ENCODE results near the gene RBCK1. TPM values are rescaled to one million over a fixed set of nuclear protein-coding genes. Genes with fewer than 3 reads are reported as not detected.

RBCK1 gene
- total RNA-seq, 1 donor from 2014 or later: 67.0 TPM

GRCh38 chr20:438571-439469 is 30.7 kb downstream of the RBCK1 start:
- H3K4me1 ChIP-seq: peaks cover 10% of the 10 kb centered on the region
- H3K9me3 ChIP-seq: no peaks in the 10 kb centered on the region
- intact Hi-C loops (cut with DNase I): no loop called here
- no peak for TF ChIP-seq CTCF (IDR thresholded peaks at IDR 0.05)
- TF ChIP-seq POLR2A (IDR thresholded peaks at IDR 0.05): no peak
- TF ChIP-seq POLR2AphosphoS5 (IDR thresholded peaks at IDR 0.05; ENCODE audit: insufficient read depth in 1 of 2, low read depth in 1 of 2): no peak
- H3K4me3 ChIP-seq: no peak overlapping the region
- no peak overlapping the region for H3K27ac ChIP-seq
- no peak for DNase-seq (ENCODE audit: extremely low spot score in 2 of 2)
- H3K36me3 ChIP-seq: peaks cover 0 to 77% of the 10 kb centered on the region in 2 donors
- H3K27me3 ChIP-seq: no peaks in the 10 kb centered on the region

GRCh38 chr20:440148-440547 is 32.0 kb downstream of the RBCK1 start:
- DNase-seq (ENCODE audit: extremely low spot score in 2 of 2): no peak
- intact Hi-C loops (cut with DNase I): no loop called here
- no peak overlapping the region for H3K27ac ChIP-seq
- TF ChIP-seq POLR2A (IDR thresholded peaks at IDR 0.05) (no peak), POLR2AphosphoS5 (IDR thresholded peaks at IDR 0.05; ENCODE audit: insufficient read depth in 1 of 2, low read depth in 1 of 2) (no peak)
- peaks cover 0 to 80% of the 10 kb centered on the region in 2 donors for H3K36me3 ChIP-seq
- no peaks in the 10 kb centered on the region for H3K9me3 ChIP-seq
- no peaks in the 10 kb centered on the region for H3K27me3 ChIP-seq
- H3K4me3 ChIP-seq: no peak overlapping the region
- H3K4me1 ChIP-seq: peaks cover 17% of the 10 kb centered on the region

GRCh38 chr20:440636-441035 is 32.5 kb downstream of the RBCK1 start:
- peaks cover 0 to 75% of the 10 kb centered on the region in 2 donors for H3K36me3 ChIP-seq
- TF ChIP-seq POLR2A (IDR thresholded peaks at IDR 0.05): no peak
- no peak for TF ChIP-seq CTCF (IDR thresholded peaks at IDR 0.05)
- TF ChIP-seq POLR2AphosphoS5 (IDR thresholded peaks at IDR 0.05; ENCODE audit: insufficient read depth in 1 of 2, low read depth in 1 of 2): no peak
- no peak for DNase-seq (ENCODE audit: extremely low spot score in 2 of 2)

GRCh38 chr20:443223-443775 is 35.2 kb downstream of the RBCK1 start:
- no peaks in the 10 kb centered on the region for H3K9me3 ChIP-seq
- H3K4me3 ChIP-seq: no peak overlapping the region
- H3K27me3 ChIP-seq: no peaks in the 10 kb centered on the region
- intact Hi-C loops (cut with DNase I): no loop called here
- H3K4me1 ChIP-seq: peaks cover 28% of the 10 kb centered on the region
- TF ChIP-seq POLR2A (IDR thresholded peaks at IDR 0.05) (no peak), POLR2AphosphoS5 (IDR thresholded peaks at IDR 0.05; ENCODE audit: insufficient read depth in 1 of 2, low read depth in 1 of 2) (no peak), CTCF (IDR thresholded peaks at IDR 0.05) (no peak)
- no peak for DNase-seq (ENCODE audit: extremely low spot score in 2 of 2)
- peaks cover 0 to 60% of the 10 kb centered on the region in 2 donors for H3K36me3 ChIP-seq
- H3K27ac ChIP-seq: no peak overlapping the region

More at GRCh38 chr20:440636-441035, 32.5 kb downstream of the RBCK1 start:
- intact Hi-C loops (cut with DNase I): no loop called here
- Histone ChIP-seq H3K9me3 (no peaks in the 10 kb centered on the region), H3K4me3 (no peak overlapping the region), H3K4me1 (peaks cover 22% of the 10 kb centered on the region), H3K27me3 (no peaks in the 10 kb centered on the region), H3K27ac (no peak overlapping the region)

- peaks cover 24% of the 10 kb centered on the region for H3K4me1 ChIP-seq
- no peaks in the 10 kb centered on the region for H3K9me3 ChIP-seq
- TF ChIP-seq POLR2AphosphoS5 (IDR thresholded peaks at IDR 0.05; ENCODE audit: insufficient read depth in 1 of 2, low read depth in 1 of 2): no peak
- no peak for TF ChIP-seq POLR2A (IDR thresholded peaks at IDR 0.05)
- no peak for TF ChIP-seq CTCF (IDR thresholded peaks at IDR 0.05)
- H3K4me3 ChIP-seq: no peak overlapping the region
- no peak overlapping the region for H3K27ac ChIP-seq
- H3K36me3 ChIP-seq: peaks cover 0 to 53% of the 10 kb centered on the region in 2 donors
- intact Hi-C loops (cut with DNase I): no loop called here
- no peak for DNase-seq (ENCODE audit: extremely low spot score in 2 of 2)
- no peaks in the 10 kb centered on the region for H3K27me3 ChIP-seq
Observed at GRCh38 chr20:444117-444516, 36.0 kb downstream of the RBCK1 start.

Data from vagina (tissue), 2 donors.